Gastroesophageal sphincter (tissue), 4 donors: Measurements from ENCODE around the gene KCNMA1. TPM values are rescaled to one million over a fixed set of nuclear protein-coding genes. Genes with fewer than 3 reads are reported as not detected.

ENCODE experiments used
- ATAC-seq: fragments of 150-250 bp; one replicate; pipeline ENCODE4 v1.9.1; 2016; ENCODE audit warnings: mild to moderate bottlenecking, moderate library complexity
- H3K27ac ChIP-seq, 4 donors: fragments of 200-600 bp; sonication (generic) in 3 of 4; 1 replicate in 3 of 4; 2 replicates in 1 of 4; pipeline ENCODE4 v1.5.1; 2016 to 2019
- H3K27me3 ChIP-seq: fragments of 200-600 bp; sonication (generic); one replicate; pipeline ENCODE4 v1.5.1; 2019
- H3K36me3 ChIP-seq, 2 donors: fragments of 200-600 bp; sonication (generic); one replicate each; pipeline ENCODE4 v1.5.1; 2019; ENCODE audit warnings: control low read depth in 1 of 2
- H3K4me1 ChIP-seq, 3 donors: fragments of 200-600 bp; sonication (generic); 1 replicate in 2 of 3; 2 replicates in 1 of 3; pipeline ENCODE4 v1.5.1; 2016 to 2019; ENCODE audit warnings: control low read depth in 2 of 3
- H3K4me3 ChIP-seq, 2 donors: fragments of 200-600 bp; sonication (generic); one replicate each; pipeline ENCODE4 v1.5.1; 2019; ENCODE audit warnings: mild to moderate bottlenecking in 1 of 2, moderate library complexity in 1 of 2
- H3K9me3 ChIP-seq, 3 donors: fragments of 200-600 bp; sonication (generic); one replicate each; pipeline ENCODE4 v1.5.1; 2017 to 2019; ENCODE audit warnings: control low read depth in 2 of 3
- CTCF ChIP-seq, 4 experiments: fragments of 200-600 bp in 2 of 4; fragments of 450-650 bp in 2 of 4; sonication (generic) in 1 of 4; IDR thresholded peaks; one replicate each; pipeline ENCODE4 v1.5.1; 2017 to 2019; ENCODE audit warnings: antibody characterized with exemption in 4 of 4, mild to moderate bottlenecking in 2 of 4, moderate library complexity in 2 of 4
- EP300 ChIP-seq: sonication (generic); formaldehyde crosslinking; IDR thresholded peaks from one replicate; pipeline ENCODE4 v1.6.1; 2017; ENCODE audit warnings: antibody characterized with exemption, mild to moderate bottlenecking
- POLR2A ChIP-seq, 2 donors: fragments of 450-650 bp; IDR thresholded peaks; one replicate each; pipeline ENCODE4 v1.6.1; 2017; ENCODE audit warnings: antibody characterized with exemption in 2 of 2, mild to moderate bottlenecking in 2 of 2, moderate library complexity in 1 of 2
- POLR2AphosphoS5 ChIP-seq: sonication (generic); formaldehyde crosslinking; IDR thresholded peaks from one replicate; pipeline ENCODE4 v1.6.1; 2017; ENCODE audit warnings: antibody characterized with exemption
- WGBS, 2 donors: methylation state at CpG; one replicate each; pipeline ENCODE4 v1.1.5; 2018; ENCODE audit warnings: low coverage in 1 of 2; 5-methylcytosine and 5-hydroxymethylcytosine counted together
- total RNA-seq, 4 donors: library from RNA; depleted of rRNA; stranded (reverse); fragments of >200 nt; gene quantifications; one replicate each; pipeline ENCODE4 v1.1.0, GENCODE V29; 2016

The KCNMA1 gene
- total RNA-seq, 4 donors from 2014 or later, result 168 to 389 (median 323) TPM

GRCh38 chr10:77493851-77494261, 143.8 kb downstream of the KCNMA1 start:
- Histone ChIP-seq H3K27ac (peak overlapping the region in 1 of 4 donors; percentile 47), H3K4me1 (peaks cover 0 to 65% (median 8%) of the 10 kb centered on the region in 3 donors), H3K9me3 (no peaks in the 10 kb centered on the region), H3K36me3 (peaks cover 0 to 7% of the 10 kb centered on the region in 2 donors), H3K27me3 (no peaks in the 10 kb centered on the region), H3K4me3 (no peak overlapping the region)
- 17 to 73% methylated on average over 1 to 5 of the region's 8 CpGs for WGBS, 2 donors
- TF ChIP-seq POLR2A (IDR thresholded peaks at IDR 0.05), result no peak
- no peak for ATAC-seq

- H3K4me1 ChIP-seq, result peaks cover 0 to 59% (median 6%) of the 10 kb centered on the region in 3 donors
- H3K9me3 ChIP-seq, result no peaks in the 10 kb centered on the region
- WGBS, 2 donors, result 81% methylated on average over 8 of the region's 13 CpGs; no CpG with 5 or more reads in 1 of the 2 donors
- H3K4me3 ChIP-seq, result no peak overlapping the region
- no peak for ATAC-seq
- peaks cover 0 to 7% of the 10 kb centered on the region in 2 donors for H3K36me3 ChIP-seq
- H3K27me3 ChIP-seq, result no peaks in the 10 kb centered on the region
- TF ChIP-seq POLR2A (IDR thresholded peaks at IDR 0.05) (no peak), POLR2AphosphoS5 (no peak), EP300 (no peak)
- H3K27ac ChIP-seq, result peak overlapping the region in 1 of 4 donors; percentile 47
These were observed 144.3 kb downstream of the KCNMA1 start for GRCh38 chr10:77493239-77493806.

GRCh38 chr10:77492368-77492994, 145.1 kb downstream of the KCNMA1 start:
- H3K27ac ChIP-seq, result no peak overlapping the region
- no peak overlapping the region for H3K4me3 ChIP-seq
- TF ChIP-seq POLR2AphosphoS5 (no peak), CTCF (IDR thresholded peaks at IDR 0.05) (no peak), POLR2A (IDR thresholded peaks at IDR 0.05) (no peak), EP300 (no peak)
- ATAC-seq, result no peak
- H3K36me3 ChIP-seq, result peaks cover 0 to 7% of the 10 kb centered on the region in 2 donors
- no peaks in the 10 kb centered on the region for H3K9me3 ChIP-seq
- H3K27me3 ChIP-seq, result no peaks in the 10 kb centered on the region
- H3K4me1 ChIP-seq, result peaks cover 0 to 51% (median 0%) of the 10 kb centered on the region in 3 donors
- WGBS, 2 donors, result 100% methylated on average over 1 to 2 of the region's 4 CpGs

- no peak for ATAC-seq
- peaks cover 0 to 37% (median 0%) of the 10 kb centered on the region in 3 donors for H3K4me1 ChIP-seq
- WGBS, 2 donors, result 55 to 58% methylated on average over 5 to 6 of the region's 6 CpGs
- H3K27me3 ChIP-seq, result no peaks in the 10 kb centered on the region
- H3K36me3 ChIP-seq, result peaks cover 0 to 7% of the 10 kb centered on the region in 2 donors
- H3K27ac ChIP-seq, result peak overlapping the region in 1 of 4 donors; percentile 23
- TF ChIP-seq CTCF (IDR thresholded peaks at IDR 0.05), result no peak
- no peak for TF ChIP-seq POLR2A (IDR thresholded peaks at IDR 0.05)
- TF ChIP-seq POLR2AphosphoS5, result no peak
- TF ChIP-seq EP300, result no peak
- H3K4me3 ChIP-seq, result no peak overlapping the region
- H3K9me3 ChIP-seq, result no peaks in the 10 kb centered on the region
These were observed 146.9 kb downstream of the KCNMA1 start for GRCh38 chr10:77490534-77491314.

- peaks cover 0 to 41% (median 0%) of the 10 kb centered on the region in 3 donors for H3K4me1 ChIP-seq
- no peak overlapping the region for H3K4me3 ChIP-seq
- no peak overlapping the region for H3K27ac ChIP-seq
- H3K36me3 ChIP-seq, result no peaks in the 10 kb centered on the region
- ATAC-seq, result no peak
- no peaks in the 10 kb centered on the region for H3K9me3 ChIP-seq
- TF ChIP-seq POLR2A (IDR thresholded peaks at IDR 0.05), result no peak
- no peak for TF ChIP-seq CTCF (IDR thresholded peaks at IDR 0.05)
- no peak for TF ChIP-seq POLR2AphosphoS5
- no peak for TF ChIP-seq EP300
- WGBS, 2 donors, result 62 to 64% methylated on average over 2 to 3 of the region's 3 CpGs
- no peaks in the 10 kb centered on the region for H3K27me3 ChIP-seq
These were observed 151.1 kb downstream of the KCNMA1 start for GRCh38 chr10:77486517-77486916.
